ENCODE data around the gene DIPK1A.

GRCh38 chr1:93004566-93005251, 43.4 kb upstream of the DIPK1A start:
- TF ChIP-seq, protein P1, sequence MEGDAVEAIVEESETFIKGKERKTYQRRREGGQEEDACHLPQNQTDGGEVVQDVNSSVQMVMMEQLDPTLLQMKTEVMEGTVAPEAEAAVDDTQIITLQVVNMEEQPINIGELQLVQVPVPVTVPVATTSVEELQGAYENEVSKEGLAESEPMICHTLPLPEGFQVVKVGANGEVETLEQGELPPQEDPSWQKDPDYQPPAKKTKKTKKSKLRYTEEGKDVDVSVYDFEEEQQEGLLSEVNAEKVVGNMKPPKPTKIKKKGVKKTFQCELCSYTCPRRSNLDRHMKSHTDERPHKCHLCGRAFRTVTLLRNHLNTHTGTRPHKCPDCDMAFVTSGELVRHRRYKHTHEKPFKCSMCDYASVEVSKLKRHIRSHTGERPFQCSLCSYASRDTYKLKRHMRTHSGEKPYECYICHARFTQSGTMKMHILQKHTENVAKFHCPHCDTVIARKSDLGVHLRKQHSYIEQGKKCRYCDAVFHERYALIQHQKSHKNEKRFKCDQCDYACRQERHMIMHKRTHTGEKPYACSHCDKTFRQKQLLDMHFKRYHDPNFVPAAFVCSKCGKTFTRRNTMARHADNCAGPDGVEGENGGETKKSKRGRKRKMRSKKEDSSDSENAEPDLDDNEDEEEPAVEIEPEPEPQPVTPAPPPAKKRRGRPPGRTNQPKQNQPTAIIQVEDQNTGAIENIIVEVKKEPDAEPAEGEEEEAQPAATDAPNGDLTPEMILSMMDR (IDR thresholded peaks at IDR 0.05), result no peak
- TF ChIP-seq, protein P2, sequence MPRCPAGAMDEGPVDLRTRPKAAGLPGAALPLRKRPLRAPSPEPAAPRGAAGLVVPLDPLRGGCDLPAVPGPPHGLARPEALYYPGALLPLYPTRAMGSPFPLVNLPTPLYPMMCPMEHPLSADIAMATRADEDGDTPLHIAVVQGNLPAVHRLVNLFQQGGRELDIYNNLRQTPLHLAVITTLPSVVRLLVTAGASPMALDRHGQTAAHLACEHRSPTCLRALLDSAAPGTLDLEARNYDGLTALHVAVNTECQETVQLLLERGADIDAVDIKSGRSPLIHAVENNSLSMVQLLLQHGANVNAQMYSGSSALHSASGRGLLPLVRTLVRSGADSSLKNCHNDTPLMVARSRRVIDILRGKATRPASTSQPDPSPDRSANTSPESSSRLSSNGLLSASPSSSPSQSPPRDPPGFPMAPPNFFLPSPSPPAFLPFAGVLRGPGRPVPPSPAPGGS (IDR thresholded peaks at IDR 0.05), result no peak
- no peak for TF ChIP-seq JUNB (IDR thresholded peaks at IDR 0.05)
- TF ChIP-seq RCOR1 (IDR thresholded peaks at IDR 0.05; ENCODE audit: low read depth, low read length), result no peak
- no peak for TF ChIP-seq KDM5A (IDR thresholded peaks at IDR 0.05)
- TF ChIP-seq POLR2A (IDR thresholded peaks at IDR 0.05; ENCODE audit: low read length), result no peak
- no peak for TF ChIP-seq REST (IDR thresholded peaks at IDR 0.05)
- TF ChIP-seq RFX5 (IDR thresholded peaks at IDR 0.05), result no peak
- no peak for TF ChIP-seq CEBPB (IDR thresholded peaks at IDR 0.05)
- no peak for TF ChIP-seq NPAS2 (CRISPR knock-in tag; IDR thresholded peaks at IDR 0.05; ENCODE audit: borderline replicate concordance)
- no peak for TF ChIP-seq CHD2 (IDR thresholded peaks at IDR 0.05; ENCODE audit: low read length, partially characterized antibody)
- TF ChIP-seq, protein P3, sequence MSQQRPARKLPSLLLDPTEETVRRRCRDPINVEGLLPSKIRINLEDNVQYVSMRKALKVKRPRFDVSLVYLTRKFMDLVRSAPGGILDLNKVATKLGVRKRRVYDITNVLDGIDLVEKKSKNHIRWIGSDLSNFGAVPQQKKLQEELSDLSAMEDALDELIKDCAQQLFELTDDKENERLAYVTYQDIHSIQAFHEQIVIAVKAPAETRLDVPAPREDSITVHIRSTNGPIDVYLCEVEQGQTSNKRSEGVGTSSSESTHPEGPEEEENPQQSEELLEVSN (IDR thresholded peaks at IDR 0.05; ENCODE audit: borderline replicate concordance, low read depth), result no peak
- TF ChIP-seq NR3C1 (IDR thresholded peaks at IDR 0.05), result no peak
